GM18519 (cell line): ENCODE data around the gene JAML.

Experiments used
- ATAC-seq: cut with Tn5 transposase; IDR thresholded peaks from one replicate; pipeline ENCODE4 v1.9.1; 2021; ENCODE audit warnings: mild to moderate bottlenecking, moderate library complexity; ENCODE audit not compliant: unreplicated experiment, low FRiP score

Gene JAML

DNA sequence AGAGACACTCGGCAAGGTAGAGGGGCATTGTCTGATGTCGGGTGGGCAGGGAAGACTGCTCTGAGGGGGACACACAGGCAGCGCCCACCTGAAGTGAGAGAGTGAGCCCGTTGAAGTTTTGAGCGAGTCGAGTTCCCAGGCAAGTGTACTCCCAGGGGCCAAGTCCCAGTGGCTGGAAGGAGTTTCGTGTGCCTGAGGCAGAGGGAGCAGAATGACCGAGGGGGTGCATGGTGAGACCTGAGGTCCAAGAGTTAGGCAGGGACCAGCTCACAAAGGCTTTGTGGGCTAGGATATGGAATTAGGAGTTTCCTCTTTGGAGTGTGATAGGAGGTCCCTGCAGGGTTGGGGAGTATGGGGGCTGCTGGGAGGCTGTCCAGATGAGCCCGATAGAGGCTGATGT, 54.6 kb downstream of the JAML start:
- ATAC-seq = no peak

DNA sequence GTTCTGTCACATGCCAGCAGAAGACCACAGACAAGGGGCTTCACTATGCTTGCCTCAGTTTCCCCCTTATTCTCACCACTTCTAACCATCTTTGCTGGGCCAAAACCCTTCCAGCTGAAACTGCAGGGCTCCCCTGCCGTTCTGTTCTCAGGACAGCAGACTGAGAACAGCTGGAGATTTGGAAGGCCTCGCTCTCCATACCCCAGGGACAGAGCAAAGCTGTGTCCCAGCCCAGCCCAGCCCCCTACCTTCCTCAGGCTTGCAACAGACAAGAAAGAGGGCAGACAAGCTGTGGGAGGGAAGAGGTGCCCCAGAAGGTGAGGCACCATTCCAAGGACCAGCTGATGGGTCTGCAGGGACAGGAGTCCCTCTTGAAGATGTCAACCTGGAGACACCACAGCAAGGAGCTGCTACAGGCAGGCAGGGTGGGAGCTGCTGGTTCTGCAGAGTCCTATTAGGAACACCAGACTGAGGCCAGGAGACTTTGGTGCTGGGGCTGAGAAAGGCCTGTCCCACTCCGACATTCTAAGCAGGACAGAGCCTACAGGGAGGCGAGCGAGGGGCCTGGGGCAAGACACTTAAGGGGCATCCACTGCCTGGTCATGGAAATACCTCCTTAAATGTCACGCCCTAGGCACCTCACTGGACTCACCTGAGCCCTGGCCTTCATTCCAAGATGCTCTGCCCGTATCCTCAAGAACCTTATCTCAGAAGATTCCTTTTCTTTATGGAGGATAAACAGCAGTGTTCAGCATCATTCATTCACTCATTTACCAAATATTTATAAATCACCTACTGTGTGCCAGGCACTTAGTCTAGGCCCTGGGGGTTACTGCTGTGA, 55.3 kb downstream of the JAML start:
- no peak for ATAC-seq

DNA sequence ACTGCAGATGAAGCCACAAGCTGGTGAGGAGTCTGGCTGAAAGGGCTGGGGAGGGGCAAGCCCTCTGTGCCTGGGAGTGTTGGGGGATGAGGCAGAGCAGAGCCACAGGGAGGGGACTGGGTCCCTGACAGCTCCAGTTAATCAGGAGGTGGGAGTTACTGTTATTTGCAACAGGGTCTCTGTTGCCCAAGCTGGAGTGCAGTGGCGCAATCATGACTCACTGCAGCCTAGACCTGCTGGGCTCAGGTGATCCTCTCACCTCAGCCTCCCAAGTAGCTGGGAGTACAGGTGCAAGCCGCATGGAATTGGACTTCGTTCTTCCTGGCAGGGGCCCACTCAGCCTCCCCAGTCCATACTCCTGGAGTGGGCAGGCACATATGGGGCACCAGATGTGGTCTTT, 56.1 kb downstream of the JAML start:
- no peak for ATAC-seq

DNA sequence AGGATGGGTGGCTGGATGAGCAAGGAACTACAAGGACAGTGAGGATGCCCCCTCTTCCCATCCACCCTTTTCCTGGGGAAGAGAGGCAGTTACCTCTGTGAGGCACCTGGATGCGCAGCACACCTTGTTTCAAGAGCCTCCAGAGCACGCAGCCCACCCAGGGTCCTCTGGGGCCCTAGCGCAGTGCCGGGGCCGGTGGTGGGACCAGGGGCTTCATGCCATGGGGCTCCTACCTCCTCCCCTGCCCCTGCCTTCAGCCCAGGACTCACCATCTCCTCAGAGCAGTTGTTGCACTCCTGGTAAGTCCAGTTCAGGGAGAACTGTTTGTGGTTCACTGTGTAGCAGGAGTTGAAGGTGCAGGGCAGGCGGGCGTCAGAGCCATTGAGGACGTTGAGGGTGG, 56.5 kb downstream of the JAML start:
- no peak for ATAC-seq

DNA sequence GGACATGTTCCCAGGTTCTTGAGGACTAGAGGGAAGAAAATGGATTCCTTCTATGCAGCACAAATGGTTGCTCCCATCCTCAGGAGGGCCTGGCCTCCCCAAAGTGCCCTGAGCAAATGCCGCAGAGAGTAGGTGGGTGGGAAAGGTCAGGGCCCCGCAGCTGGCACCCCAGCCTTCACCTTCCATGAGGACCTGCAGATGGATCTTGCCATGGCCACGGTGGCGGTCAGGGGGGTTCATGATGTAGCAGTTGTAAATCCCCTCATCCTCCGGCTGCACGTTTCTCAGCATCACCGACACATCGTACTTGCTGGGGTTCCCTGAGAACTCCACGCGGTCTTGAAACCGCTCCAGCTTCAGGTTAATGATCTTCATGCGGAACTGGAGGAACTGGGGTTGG, 56.9 kb downstream of the JAML start:
- ATAC-seq = no peak

DNA sequence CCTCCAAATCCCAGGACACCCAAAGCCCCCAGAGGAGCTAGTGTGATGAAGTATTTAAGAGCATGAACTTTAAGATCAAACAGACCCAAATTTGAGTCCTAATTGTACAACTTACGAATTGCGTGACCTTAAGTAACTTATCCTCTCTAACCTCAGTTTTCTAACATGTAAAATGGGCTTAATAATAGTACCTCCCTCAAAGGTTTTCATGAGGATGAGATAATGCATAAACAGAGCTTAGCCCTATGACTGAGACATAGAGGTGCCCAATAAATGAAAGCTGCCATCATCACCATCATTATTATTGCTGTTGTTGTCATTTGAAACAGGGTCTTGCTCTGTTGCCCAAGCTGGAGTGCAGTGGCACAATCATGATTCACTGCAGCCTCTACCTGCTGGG, 57.6 kb downstream of the JAML start:
- no peak for ATAC-seq

DNA sequence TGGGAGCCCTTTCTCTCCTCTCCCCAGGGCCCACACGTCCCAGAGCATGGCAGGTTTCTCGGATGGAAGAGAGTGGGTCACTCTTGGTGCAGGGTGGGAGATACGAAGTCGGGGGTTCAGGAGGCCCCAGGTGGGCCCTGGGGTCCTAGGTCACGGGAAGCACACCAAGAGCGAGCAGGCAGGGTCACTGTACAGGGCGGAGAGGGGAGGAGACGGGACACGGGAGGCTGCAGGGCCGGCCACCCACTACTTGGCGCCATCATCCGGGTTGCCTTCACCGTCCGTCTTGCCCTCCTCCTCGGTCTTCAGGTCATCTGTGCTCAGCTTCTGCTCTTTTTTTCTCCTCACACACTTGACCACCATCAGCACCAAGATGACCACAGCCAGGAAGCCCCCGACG, 58.2 kb downstream of the JAML start:
- ATAC-seq = no peak

DNA sequence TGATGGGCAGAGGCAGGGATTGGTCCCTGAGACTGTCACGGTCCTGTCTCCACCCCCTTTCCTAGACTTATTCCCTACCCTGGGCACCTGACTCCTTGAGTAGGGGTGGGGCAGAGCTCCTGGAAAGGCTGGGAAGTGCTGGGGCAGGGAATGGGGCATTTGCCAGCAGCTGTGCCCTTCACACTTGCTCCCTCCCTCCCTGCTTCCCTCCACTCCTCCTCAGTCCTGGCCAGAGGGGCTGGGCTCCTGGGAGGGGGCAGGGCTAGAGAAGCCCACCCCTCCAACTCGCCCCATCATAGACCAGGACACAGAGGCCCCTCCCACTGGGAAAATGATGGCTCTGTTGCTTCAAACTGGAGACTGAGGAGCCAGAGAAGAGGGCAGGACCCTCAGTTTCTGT, 59.9 kb downstream of the JAML start:
- no peak for ATAC-seq

DNA sequence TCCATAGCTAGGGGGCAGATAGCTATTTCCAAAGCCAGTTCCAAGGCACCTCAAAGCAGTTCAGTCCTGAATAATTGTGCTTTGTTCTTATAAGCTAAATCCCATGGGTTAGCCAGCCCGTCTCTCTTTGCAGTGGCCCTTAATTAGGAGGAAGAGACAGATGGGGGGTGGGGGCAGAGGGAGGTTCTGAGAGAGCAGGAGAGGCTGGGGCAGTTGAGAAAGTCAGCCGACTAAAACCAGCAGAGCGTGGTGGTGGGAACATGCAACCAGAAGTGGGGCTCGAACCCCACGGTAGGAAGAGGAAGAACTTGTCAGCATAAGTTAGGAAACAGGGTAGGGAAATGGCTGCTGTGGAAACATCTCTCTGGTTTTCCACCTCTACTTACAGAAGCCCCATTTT, 61.3 kb downstream of the JAML start:
- ATAC-seq = no peak

DNA sequence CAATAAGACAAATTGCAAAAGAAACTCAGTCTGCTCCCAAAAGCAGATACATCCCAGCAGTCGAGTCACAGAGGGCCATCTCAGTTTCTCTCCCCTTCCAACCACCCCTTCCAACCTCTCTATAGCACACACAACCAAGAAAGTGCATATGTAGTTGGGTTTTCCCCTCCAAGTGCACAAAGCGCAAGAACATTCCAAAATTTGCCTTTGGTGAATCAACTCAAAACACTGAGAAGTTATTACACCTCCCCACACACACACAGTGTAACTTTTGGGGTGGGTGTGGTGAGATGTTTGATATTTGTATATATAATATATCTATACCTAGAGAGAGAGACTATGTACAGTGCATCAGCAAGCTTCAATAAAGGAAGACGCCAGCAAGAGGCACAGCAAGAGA, 62.0 kb downstream of the JAML start:
- ATAC-seq = no peak

DNA sequence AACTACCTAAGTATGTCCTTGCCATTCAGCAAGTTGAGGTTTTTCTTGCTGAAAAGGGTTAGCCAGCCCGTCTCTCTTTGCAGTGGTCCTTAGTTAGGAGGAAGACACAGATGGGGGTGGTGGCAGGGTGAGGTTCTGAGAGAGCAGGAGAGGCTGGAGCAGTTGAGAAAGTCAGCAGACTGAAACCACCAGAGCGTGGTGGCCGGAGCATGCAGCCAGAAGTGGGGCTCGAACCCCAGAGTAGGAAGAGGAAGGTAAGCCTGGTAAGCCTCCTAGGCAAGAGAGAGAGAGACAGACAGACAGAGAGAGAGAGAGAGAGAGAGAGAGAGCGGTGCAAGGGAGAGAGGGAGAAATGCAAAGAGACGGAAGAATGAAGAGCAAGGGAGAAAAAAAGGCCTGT, 63.0 kb downstream of the JAML start:
- ATAC-seq = no peak

DNA sequence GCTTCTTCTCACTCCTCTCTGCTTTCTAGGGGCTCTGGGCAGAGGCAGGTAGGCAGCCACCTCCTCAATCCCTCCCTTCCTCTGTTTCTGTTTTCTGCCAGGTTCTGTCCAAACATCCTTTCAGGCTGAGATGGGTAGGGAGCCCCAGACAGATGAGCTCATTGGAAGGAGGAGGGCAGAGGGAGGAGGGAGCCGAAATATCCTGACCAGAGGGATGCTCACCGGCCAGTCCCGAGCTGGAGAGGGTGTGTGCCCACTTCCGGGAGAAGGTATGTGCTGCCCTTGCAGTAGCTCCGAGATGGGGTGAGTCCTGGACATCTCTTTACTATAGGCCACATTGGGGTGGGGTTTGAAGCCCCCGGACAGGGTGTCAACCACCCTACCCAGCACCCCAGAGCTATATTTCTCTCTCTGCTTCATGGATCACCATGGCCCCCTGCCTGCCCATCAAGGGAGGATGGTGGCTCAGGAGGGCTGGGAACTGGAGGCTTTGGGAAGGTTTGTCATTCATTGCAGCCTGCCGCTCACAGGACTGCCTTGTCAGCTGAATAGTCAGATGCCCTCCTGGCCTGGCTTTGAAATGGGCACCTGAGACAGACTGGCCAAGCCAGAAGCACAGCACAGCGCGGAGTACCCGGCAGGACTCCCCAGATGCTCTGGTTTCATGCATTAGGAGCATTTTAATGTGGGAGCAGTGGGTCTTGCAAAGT, 67.5 kb downstream of the JAML start:
- no peak for ATAC-seq

DNA sequence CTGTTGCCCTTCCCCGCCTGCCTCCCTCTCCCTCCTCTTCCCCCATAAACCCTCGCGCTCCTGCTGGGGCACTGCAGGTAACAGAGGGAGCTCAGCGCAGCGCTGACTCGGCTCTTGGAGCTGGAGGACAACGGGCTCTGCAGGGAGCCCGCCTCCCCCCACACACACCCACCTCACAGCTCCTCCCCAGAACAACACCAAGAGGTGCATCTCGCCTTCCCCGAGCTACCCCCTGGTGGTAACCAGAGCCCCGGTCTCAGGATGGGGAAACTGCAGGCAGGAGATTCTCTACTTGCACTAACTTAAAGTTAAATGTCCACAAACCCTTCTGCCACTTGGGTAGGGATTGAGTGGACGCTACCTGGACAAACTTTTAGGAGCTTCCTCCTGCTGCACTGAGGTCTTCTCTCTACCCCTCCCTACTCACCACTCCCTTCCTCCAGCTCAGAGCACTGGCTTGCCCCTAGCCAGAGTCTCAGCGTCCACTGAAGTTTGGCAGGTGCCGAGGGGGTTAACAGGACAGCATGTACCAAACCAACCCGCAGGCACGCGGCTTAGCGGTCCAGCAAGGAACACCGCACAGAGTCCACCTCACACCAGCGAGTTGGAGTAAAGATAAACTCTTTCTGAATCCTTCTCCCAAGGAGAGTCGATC, 68.2 kb downstream of the JAML start:
- no peak for ATAC-seq

DNA sequence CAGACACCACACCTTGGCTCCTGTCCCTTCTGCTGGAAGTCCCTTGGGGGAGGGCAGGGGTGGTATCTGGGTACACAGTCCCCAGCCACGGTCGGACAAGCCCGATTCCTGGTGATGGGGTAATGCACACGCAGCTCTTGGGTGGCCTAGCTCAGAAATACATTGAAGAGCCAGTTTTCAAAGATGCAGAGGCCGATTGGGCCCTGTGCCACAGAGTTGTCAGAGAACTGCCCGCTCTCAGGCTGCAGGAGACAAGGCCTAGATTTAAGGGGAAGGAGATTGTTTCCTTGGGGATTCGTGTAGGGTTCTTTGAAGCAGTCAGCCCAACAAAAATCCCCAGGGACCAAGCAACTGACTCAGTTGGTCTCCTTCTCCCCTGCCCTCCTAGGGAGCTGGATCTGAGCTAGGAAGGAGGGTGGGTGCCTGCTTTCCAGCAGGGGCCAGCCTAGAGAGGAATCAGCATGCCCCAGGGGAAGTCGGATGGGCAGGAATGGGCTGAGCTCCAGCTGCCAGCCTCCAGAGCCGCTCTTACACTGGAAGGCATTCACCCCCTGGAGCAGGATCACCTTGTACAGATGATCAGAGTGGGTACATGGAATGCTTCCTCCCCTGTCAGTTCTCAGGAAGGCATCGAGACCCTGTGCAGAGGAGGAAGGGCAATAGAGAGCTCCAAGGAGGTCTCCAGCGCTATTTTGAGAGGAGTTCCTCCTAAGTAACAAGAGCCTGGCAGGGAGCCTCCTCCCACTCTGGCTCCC, 68.9 kb downstream of the JAML start:
- ATAC-seq = no peak

DNA sequence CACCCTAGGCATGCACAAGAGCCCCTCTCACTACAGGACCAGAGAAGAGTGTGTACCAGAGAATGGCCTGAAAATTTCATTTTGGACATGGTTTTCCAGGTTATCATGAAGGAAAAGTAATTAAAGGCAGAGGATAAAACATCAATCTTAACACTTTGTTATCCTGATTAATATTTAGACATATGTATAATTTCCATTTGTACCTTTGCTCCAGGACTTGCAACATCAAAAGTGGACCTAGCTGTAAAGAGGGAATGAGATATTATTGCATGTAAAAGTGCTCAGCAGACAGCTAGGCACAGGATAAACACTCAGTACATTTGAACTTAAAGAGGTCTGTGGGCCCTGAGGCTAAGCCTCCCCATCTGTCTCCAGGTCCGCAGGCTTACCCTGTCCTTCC, 70.2 kb downstream of the JAML start:
- ATAC-seq = no peak

DNA sequence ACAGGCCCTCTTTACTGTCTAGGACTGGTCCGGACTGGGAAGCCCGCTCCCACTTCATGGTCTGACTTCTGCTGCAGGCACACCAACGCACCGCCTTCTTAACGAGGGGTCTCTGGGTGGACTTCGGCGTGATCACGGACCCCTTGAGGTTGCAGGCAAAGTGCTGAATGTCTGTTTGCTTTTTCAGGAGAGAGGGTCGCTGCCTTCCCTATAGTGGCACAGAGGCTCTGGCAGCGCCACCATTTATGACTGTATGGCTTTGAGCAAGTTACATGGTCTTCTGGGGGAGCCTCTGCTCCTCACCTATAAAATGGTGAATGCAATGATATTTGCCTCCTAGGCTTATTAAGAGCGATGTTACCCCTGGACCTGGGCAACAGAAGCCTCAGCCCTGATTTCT, 70.8 kb downstream of the JAML start:
- no peak for ATAC-seq

DNA sequence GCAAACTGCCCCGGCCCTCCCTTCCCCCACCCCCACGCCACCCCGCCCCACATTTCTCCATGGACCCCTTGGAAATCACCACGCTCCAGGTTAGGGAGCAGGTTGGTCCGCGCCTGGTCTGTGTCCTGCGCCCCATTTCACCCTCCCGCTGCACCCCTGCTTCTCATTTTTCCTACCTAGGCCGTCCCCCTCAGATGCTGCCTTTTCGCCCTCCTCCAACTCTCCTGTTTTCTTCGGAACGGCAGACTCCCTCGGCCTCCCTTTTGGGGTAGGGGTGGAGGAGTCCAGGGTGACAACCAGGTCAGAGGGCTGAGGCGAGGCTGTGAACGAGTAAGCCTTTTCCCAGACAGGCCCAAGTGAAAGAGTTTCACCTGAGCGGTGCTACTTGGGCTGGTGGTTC, 71.3 kb downstream of the JAML start:
- no peak for ATAC-seq

DNA sequence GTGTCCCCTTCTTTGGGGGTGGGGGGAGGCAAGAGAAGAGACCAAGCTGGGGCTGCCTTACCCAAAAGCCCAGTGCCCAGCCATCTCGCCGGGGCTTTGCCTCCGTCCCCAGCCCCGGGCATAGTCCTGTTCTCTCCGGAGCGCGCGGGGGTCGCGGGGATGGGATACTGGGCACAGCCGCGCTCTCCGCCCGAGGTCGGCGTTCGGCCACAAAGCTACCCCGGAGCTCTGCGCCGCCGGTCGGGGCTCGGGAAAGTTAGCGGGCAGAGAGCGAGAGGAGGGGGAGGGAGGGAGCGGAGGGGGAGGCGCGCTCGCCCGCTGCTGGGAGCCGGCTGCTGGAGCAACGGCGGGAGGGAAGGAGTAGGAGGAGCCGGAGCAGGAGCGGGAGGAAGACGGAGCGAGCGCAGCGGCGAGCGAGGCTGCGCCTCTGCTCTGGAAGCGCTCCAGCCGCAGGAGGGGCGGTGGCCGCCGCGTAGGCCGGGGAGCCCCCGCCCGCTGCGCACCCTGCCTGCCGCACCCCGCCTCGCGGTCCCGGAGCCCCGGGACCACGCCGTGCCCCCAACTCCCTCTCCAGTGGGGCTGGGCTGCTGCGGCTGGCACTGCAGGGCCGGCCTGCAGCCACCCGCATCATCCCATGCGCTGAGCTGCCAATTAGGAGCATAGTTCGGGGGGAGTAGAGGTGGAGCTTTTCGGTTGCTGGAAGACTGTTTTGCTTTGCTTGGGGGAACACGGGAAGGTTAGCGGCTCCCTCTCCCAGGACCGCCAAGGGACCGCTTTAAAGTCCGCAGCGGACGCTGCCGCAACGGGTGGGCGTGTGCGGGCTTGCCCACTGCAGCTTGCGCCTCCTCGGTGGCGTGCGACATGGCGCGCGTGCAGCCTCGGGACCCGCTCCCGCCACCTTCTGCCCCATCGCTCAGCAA, 72.0 kb downstream of the JAML start, which contains the start of gene SCN4B:
SCN4B (minus strand) TSS at position 272 of the 920 bp plus-strand sequence; CDS start at position 122, 150 bp downstream.
- no peak for ATAC-seq

DNA sequence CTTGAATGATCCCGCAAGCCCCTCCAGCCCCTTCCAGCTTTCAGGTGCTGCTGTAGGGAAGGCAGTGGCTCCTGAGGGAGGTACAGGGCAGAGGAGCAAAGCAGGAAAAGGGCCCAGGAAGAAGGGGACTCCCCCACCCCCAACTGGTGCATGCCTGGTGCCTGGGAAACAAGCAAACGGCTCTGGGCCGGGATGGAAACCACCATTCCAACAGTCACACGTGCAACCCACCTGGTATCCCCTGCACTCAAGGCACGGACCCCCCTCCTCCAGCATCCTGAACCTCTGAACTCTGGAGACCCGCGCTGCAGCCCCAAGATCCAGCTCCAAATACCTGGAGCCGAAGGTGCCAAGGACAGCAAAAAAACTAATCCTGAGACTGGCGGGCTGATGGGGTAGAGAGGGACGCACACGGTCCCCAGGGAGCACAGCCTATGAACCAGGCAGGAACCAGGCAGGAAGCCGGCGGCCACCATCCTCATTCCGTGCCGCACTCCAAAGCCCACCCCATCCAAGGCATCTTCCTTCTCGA, 72.7 kb downstream of the JAML start:
- no peak for ATAC-seq

DNA sequence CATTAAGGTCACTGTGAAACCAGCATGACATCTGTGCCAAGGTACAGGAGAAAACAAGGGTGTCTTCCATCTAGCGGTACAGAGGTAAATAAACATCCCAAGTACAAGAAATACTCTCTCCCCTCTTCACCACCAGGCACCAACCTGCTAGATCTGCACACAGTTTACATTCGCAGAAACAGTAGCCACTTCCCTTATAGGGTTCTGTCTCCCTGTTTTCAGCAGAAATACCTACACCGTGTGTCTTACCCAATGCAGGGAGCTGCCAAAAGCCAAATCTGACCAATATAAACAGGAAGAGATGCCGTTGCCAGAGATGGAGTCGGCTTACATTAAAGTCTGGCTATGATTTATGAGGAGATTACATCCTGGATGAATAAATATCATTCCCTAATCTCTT, 73.4 kb downstream of the JAML start:
- ATAC-seq = no peak
